ENCODE results near the gene RGS18.
"Not testable (repeated sequence)": the region's sequence is repeated elsewhere in the genome, so short reads cannot be mapped to it uniquely, and the experiment has no call there.

The RGS18 gene

DNA sequence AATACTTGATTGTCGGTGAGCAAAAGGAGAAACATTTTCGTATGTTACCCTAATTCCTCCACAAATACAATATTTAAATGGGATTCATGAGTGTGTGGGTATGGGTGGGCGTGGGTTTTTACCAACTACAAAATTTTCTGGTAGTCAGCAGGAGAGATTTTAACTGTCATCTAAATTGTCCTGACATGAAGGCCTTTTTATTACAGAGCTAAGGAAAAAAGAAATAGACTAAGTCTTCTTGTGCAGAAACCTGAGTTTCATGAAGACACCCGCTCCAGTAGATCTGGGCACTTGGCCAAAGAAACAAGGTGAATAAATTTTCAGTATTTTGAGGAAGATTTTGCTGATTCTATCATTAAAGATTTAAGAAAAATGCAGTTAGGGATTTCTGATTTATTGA lies 752 bp downstream of the RGS18 start:
- Histone ChIP-seq H3K9me3 (no peaks in the 10 kb centered on the region), H3K4me1 (no peaks in the 10 kb centered on the region), H3K4me3 (ENCODE audit: low read depth, low read length) (no peak overlapping the region), H3K27me3 (no peaks in the 10 kb centered on the region), H3K36me3 (no peaks in the 10 kb centered on the region)
- TF ChIP-seq, protein P1, sequence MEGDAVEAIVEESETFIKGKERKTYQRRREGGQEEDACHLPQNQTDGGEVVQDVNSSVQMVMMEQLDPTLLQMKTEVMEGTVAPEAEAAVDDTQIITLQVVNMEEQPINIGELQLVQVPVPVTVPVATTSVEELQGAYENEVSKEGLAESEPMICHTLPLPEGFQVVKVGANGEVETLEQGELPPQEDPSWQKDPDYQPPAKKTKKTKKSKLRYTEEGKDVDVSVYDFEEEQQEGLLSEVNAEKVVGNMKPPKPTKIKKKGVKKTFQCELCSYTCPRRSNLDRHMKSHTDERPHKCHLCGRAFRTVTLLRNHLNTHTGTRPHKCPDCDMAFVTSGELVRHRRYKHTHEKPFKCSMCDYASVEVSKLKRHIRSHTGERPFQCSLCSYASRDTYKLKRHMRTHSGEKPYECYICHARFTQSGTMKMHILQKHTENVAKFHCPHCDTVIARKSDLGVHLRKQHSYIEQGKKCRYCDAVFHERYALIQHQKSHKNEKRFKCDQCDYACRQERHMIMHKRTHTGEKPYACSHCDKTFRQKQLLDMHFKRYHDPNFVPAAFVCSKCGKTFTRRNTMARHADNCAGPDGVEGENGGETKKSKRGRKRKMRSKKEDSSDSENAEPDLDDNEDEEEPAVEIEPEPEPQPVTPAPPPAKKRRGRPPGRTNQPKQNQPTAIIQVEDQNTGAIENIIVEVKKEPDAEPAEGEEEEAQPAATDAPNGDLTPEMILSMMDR (IDR thresholded peaks at IDR 0.05; ENCODE audit: low read depth, low read length): no peak
- DNase-seq: no peak

DNA sequence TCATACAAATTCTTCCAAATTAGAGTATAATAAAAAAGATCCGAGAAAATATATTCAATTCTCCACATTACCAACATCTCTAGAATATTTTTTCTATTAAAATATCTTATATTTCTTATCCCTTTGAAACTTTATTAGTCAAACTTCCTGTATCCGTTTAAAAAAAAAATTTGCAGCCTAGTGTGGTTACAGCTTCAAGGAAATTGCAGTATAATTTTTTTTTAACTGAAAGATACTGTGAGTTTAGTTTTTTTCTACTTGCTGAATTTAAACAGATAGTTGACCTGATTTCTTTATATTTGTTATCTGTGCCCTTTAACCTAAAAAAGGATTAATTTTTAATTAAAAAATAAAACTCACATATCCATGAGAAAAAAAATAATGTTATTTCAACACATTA lies 1.5 kb downstream of the RGS18 start:
- no peaks in the 10 kb centered on the region for H3K27me3 ChIP-seq
- H3K9me3 ChIP-seq: no peaks in the 10 kb centered on the region
- H3K4me1 ChIP-seq: no peaks in the 10 kb centered on the region
- TF ChIP-seq, protein P1 (IDR thresholded peaks at IDR 0.05; ENCODE audit: low read depth, low read length): no peak
- H3K36me3 ChIP-seq: no peaks in the 10 kb centered on the region
- H3K4me3 ChIP-seq (ENCODE audit: low read depth, low read length): no peak overlapping the region
- DNase-seq: no peak

DNA sequence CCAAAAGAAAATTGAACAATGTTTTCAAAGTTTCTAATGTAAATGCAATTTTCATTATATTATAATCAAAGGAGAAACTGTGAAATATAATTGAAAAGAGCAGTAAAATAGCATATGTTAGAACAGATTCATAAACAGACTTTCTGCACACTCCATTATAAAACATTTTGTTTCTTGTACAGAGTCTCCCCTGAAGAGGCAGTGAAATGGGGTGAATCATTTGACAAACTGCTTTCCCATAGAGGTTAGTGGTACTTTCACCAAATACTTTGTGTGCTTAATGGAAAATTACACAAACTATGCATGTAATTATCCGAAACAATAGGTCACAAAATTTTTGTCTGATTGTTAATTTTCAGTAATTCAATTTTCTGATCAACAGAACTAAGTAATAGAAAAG lies 1.9 kb downstream of the RGS18 start:
- H3K9me3 ChIP-seq: no peaks in the 10 kb centered on the region
- H3K4me1 ChIP-seq: no peaks in the 10 kb centered on the region
- no peak overlapping the region for H3K4me3 ChIP-seq (ENCODE audit: low read depth, low read length)
- H3K36me3 ChIP-seq: no peaks in the 10 kb centered on the region
- DNase-seq: no peak
- TF ChIP-seq, protein P1 (IDR thresholded peaks at IDR 0.05; ENCODE audit: low read depth, low read length): no peak
- H3K27me3 ChIP-seq: no peaks in the 10 kb centered on the region

DNA sequence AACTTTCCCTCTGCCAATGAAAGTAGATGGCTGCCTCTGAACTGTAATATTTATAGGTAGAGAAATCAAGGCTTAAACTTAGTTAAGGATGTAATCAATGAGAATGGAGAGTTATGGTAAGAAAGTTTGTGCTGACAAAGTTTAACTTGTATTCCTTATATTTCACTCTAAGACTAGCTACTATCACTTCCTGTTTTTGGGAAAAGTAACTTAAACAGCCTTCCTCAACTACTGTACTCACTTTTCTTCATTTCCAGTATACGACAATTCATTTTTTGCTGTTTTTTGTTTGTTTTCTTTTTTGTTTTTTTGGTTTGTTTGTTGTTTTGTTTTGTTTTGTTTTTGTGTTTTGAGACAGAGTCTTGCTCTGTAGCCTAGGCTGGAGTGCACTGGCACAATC lies 3.7 kb downstream of the RGS18 start:
- no peaks in the 10 kb centered on the region for H3K27me3 ChIP-seq

DNA sequence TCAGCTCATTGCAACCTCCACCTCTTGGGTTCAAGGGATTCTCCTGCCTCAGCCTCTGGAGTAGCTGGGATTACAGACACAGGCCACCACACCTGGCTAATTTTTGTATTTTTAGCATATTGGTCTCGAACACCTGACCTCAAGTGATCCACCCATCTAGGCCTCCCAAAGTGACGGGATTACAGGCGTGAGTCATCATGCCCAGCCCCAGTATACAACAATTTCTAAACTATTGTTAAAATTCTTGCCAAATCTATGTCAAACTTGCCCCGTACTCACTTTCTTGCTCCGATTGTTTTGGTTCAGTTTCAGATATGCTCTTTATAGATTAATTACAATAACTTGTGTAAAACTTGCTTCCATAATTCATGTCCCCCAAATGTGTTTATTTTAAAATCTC lies 4.1 kb downstream of the RGS18 start:
- no peaks in the 10 kb centered on the region for H3K4me1 ChIP-seq
- no peak overlapping the region for H3K4me3 ChIP-seq (ENCODE audit: low read depth, low read length)
- DNase-seq: no peak

More for the DNA sequence above, 3.7 kb downstream of the RGS18 start:
- Histone ChIP-seq H3K4me3 (ENCODE audit: low read depth, low read length) (no peak overlapping the region), H3K4me1 (no peaks in the 10 kb centered on the region), H3K9me3 (no peaks in the 10 kb centered on the region), H3K36me3 (no peaks in the 10 kb centered on the region)
- DNase-seq: no peak
- TF ChIP-seq, protein P1 (IDR thresholded peaks at IDR 0.05; ENCODE audit: low read depth, low read length): no peak

DNA sequence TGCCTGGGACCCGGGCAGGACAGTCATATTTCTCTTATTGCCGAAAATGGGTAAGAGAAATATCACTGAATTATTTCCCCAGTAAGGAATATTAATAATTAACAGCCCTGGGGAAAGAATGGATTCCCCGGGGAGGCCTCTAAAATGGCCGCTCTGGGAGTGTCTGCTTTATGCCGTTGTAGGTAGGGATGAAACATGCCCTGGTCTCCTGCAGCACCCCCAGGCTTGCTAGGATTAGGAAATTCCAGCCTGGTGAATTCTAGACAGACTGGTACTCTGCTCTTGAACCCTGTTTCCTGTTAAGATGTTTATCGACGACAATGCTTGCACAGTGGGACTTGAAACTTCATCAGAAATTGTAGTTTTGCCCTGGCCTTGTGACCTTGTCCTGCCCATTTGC lies 6.7 kb downstream of the RGS18 start:
- not testable (repeated sequence) for H3K36me3 ChIP-seq; H3K9me3 ChIP-seq; DNase-seq; H3K27me3 ChIP-seq; H3K4me1 ChIP-seq; H3K4me3 ChIP-seq (ENCODE audit: low read depth, low read length)

More for the DNA sequence above, 4.1 kb downstream of the RGS18 start:
- TF ChIP-seq, protein P1 (IDR thresholded peaks at IDR 0.05; ENCODE audit: low read depth, low read length): no peak
- Histone ChIP-seq H3K36me3 (no peaks in the 10 kb centered on the region), H3K27me3 (no peaks in the 10 kb centered on the region), H3K9me3 (no peaks in the 10 kb centered on the region)

DNA sequence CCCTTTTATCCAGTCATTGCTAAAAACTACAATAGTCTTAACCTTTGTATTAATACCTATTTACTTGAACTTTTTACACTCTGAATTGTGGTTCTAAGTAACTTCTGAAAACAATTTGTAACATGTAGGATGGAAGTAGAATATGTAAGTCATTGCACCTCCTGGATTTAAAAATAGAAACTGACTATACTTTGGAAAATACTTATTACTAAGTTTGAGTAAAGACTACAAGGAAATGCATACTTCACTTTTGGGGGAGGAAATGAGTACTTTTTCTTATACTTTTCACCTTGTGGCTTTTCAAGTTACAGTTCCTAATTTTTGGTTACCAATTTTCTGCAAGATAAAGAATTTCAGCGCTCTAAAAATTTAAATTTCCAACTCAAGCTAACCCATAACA lies 8.7 kb downstream of the RGS18 start:
- no peak for DNase-seq
- Histone ChIP-seq H3K4me3 (ENCODE audit: low read depth, low read length) (no peak overlapping the region), H3K36me3 (no peaks in the 10 kb centered on the region), H3K4me1 (no peaks in the 10 kb centered on the region), H3K27me3 (no peaks in the 10 kb centered on the region), H3K9me3 (no peaks in the 10 kb centered on the region)
- TF ChIP-seq, protein P1 (IDR thresholded peaks at IDR 0.05; ENCODE audit: low read depth, low read length): no peak
